ENCODE results near the gene NOS1AP.

Gene NOS1AP

GRCh38 chr1:162222730-162223129 lies 153.2 kb downstream of the NOS1AP start:
- TF ChIP-seq ARNTL (CRISPR knock-in tag; IDR thresholded peaks at IDR 0.05; ENCODE audit: borderline replicate concordance, low read depth) (no peak), ESRRG (CRISPR knock-in tag; IDR thresholded peaks at IDR 0.05) (no peak), CSDC2 (CRISPR knock-in tag; IDR thresholded peaks at IDR 0.05) (no peak), RARB (CRISPR knock-in tag; IDR thresholded peaks at IDR 0.05) (no peak), ZNF565 (CRISPR knock-in tag; conservative IDR thresholded peaks at IDR 0.05; ENCODE audit: low read depth) (no peak), PPARA (CRISPR knock-in tag; IDR thresholded peaks at IDR 0.05; ENCODE audit: borderline replicate concordance) (no peak), TCF4 (CRISPR knock-in tag; IDR thresholded peaks at IDR 0.05; ENCODE audit: borderline replicate concordance) (no peak), ZFP3 (CRISPR knock-in tag; IDR thresholded peaks at IDR 0.05) (no peak)
- ATAC-seq, result no peak

- TF ChIP-seq TSHZ2 (CRISPR knock-in tag; IDR thresholded peaks at IDR 0.05) (no peak), BACH2 (CRISPR knock-in tag; IDR thresholded peaks at IDR 0.05; ENCODE audit: borderline replicate concordance) (no peak), TOX (CRISPR knock-in tag; IDR thresholded peaks at IDR 0.05; ENCODE audit: borderline replicate concordance) (no peak), ARNTL (CRISPR knock-in tag; IDR thresholded peaks at IDR 0.05; ENCODE audit: borderline replicate concordance, low read depth) (no peak), ZFP30 (CRISPR knock-in tag; IDR thresholded peaks at IDR 0.05) (no peak), ZFP3 (CRISPR knock-in tag; IDR thresholded peaks at IDR 0.05) (no peak), OSR1 (CRISPR knock-in tag; IDR thresholded peaks at IDR 0.05) (no peak), SNAI2 (CRISPR knock-in tag; IDR thresholded peaks at IDR 0.05) (no peak), GLIS3 (CRISPR knock-in tag; IDR thresholded peaks at IDR 0.05) (no peak), ZNF70 (CRISPR knock-in tag; IDR thresholded peaks at IDR 0.05) (no peak), PATZ1 (CRISPR knock-in tag; IDR thresholded peaks at IDR 0.05; ENCODE audit: borderline replicate concordance) (no peak), ISL1 (CRISPR knock-in tag; IDR thresholded peaks at IDR 0.05) (no peak), ZNF565 (CRISPR knock-in tag; conservative IDR thresholded peaks at IDR 0.05; ENCODE audit: low read depth) (no peak), CSRNP3 (CRISPR knock-in tag; IDR thresholded peaks at IDR 0.05) (no peak), POU6F1 (CRISPR knock-in tag; IDR thresholded peaks at IDR 0.05; ENCODE audit: borderline replicate concordance, low read depth) (no peak)
- ATAC-seq, result no peak
These were observed 154.0 kb downstream of the NOS1AP start for GRCh38 chr1:162223488-162223887.

- TF ChIP-seq POU6F1 (CRISPR knock-in tag; IDR thresholded peaks at IDR 0.05; ENCODE audit: borderline replicate concordance, low read depth) (no peak), RARB (CRISPR knock-in tag; IDR thresholded peaks at IDR 0.05) (no peak)
- ATAC-seq, result no peak
These were observed 154.8 kb downstream of the NOS1AP start for GRCh38 chr1:162224267-162224666.

Data from SK-N-SH treated with all-trans-retinoic acid at 6 μM for 48 hours (cell line).